Cardiac fibroblast (primary cell): ENCODE measurements around the gene ZNF821.
"Not testable (repeated sequence)": the region's sequence is repeated elsewhere in the genome, so short reads cannot be mapped to it uniquely, and the experiment has no call there.

Experiments
- DNase-seq, 2 donors: peaks; one replicate each; pipeline versions ENCODE4 v3.0.0 to v3.0.0-alpha.2; 2010; ENCODE audit warnings: low read depth in 2 of 2
- H3K4me3 ChIP-seq, 2 donors: replicated peaks in 1 of 2; 1 replicate in 1 of 2; 2 replicates in 1 of 2; pipeline ENCODE4 v1.5.1; 2011; ENCODE audit warnings: low read depth in 2 of 2, low read length in 2 of 2, mild to moderate bottlenecking in 2 of 2, moderate library complexity in 1 of 2
- TF ChIP-seq, protein P1 (sequence below): IDR thresholded peaks from one replicate; pipeline ENCODE4 v1.5.1; 2011; ENCODE audit warnings: low read depth, mild to moderate bottlenecking, low read length, inconsistent platforms

Gene ZNF821

GRCh38 chr16:71846431-71846830, 37.6 kb downstream of the ZNF821 start:
- DNase-seq, result peak; percentile 23 to 29
- TF ChIP-seq, protein P1, sequence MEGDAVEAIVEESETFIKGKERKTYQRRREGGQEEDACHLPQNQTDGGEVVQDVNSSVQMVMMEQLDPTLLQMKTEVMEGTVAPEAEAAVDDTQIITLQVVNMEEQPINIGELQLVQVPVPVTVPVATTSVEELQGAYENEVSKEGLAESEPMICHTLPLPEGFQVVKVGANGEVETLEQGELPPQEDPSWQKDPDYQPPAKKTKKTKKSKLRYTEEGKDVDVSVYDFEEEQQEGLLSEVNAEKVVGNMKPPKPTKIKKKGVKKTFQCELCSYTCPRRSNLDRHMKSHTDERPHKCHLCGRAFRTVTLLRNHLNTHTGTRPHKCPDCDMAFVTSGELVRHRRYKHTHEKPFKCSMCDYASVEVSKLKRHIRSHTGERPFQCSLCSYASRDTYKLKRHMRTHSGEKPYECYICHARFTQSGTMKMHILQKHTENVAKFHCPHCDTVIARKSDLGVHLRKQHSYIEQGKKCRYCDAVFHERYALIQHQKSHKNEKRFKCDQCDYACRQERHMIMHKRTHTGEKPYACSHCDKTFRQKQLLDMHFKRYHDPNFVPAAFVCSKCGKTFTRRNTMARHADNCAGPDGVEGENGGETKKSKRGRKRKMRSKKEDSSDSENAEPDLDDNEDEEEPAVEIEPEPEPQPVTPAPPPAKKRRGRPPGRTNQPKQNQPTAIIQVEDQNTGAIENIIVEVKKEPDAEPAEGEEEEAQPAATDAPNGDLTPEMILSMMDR, result no peak
- H3K4me3 ChIP-seq, result peak overlapping the region; percentile 98 to 100

DNA sequence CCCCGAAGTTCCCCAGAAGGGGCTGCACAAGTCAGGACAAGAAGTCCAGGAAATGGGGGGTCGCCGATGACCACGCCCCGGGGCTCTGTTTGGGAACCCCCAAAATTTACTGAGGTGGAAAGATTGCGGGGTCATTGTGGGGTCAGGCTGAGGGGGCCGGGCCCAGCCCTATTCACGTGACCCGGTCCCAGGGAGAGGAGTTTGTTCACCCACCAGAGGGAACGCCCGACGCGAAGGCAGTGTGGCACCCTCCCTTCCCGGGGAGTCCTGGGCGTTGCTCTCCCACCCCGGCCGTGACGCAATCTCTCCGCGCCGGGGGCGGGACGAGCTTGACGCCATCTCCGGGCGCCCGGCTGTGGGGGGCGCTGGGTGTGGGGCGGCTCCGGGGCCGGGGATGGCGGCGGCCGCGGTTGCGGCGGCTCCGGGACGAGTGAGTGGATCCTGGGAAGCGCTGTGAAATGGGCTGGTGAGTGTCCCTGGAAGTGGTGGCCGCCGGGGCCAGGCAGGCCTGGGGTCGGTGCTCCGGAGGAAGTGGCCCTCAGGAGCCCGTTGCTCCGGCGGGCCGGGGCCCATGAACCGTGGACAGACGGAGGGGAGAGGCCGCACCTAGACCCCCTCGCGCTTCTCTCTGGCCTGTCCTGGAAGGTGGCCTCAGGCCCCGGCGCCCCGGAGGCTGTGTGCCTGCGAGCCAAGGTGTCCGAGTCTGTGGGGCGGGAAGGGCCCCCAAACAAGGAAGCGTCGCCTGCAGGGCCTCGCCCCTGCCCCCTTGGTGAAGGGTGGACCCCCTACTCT, 38.1 kb downstream of the ZNF821 start, which contains the start of gene ATXN1L:
ATXN1L (plus strand) TSS at position 338 of the 792 bp plus-strand sequence. CDS start 3,765 bp downstream, outside the sequence.
- TF ChIP-seq, protein P1, result no peak
- H3K4me3 ChIP-seq, result peak within 1 kb of the TSS; percentile 98 to 100
- peak; percentile 92 to 95 for DNase-seq

DNA sequence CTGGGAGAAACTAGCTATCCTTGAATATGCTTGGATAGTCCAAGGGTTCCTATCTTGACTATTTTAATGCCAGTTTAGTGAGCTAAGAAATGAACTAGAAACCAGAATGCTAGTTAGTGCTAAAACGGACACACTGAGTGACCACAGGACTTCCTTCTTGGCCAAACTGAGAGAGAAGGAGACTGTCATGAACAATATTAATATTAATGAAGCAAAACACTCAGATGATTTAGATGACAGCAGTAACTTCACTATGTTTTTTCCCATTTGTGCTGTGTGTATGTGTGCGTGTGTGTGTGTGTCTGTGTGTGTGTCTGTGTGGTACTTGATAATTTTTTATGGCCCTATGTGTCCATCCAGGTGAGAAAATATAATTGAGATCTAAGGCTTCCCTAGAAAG, 40.4 kb downstream of the ZNF821 start:
- TF ChIP-seq, protein P1, result no peak
- DNase-seq, result no peak
- H3K4me3 ChIP-seq, result no peak overlapping the region

DNA sequence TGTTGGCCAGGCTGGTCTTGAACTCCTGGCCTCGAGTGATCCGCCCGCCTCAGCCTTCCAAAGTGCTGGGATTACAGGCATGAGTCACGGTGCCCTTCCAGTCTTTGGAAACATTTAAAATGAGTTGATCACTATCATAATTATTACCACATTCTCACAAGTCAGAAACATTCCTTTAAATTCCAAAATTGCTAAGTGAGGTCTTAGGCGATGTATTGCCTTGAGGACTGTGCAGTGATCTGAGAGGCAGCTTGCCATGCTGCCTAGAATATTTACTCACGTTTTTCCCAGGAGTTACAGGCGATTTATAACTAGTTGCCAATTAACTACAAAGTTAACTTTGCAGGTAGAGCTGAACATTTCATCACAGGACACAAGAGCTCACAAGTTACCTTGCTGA, 43.9 kb downstream of the ZNF821 start:
- no peak overlapping the region for H3K4me3 ChIP-seq
- TF ChIP-seq, protein P1, result no peak
- peak; percentile 6 to 12 for DNase-seq

DNA sequence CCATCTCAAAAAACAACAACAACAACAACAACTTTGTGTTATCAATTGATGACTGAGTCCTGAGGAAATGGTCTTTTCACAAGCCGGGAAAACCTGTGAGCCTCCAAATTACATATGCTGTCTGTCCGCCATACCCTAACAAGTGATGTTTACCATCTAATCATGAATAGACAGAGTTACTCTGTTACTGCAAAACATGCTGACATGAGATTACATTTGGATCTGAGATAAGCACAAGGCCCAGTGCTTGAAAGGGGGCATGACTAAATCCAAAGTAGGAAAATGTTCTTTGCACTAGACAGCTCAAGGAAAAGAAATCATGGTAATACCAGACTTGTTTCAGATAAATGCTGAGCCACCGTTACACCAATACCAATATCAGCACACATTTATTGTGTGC, 46.8 kb downstream of the ZNF821 start:
- no peak for DNase-seq
- H3K4me3 ChIP-seq, result no peak overlapping the region
- TF ChIP-seq, protein P1, result no peak

GRCh38 chr16:71834291-71834690, 49.7 kb downstream of the ZNF821 start:
- no peak for DNase-seq
- TF ChIP-seq, protein P1, result no peak
- H3K4me3 ChIP-seq, result no peak overlapping the region

DNA sequence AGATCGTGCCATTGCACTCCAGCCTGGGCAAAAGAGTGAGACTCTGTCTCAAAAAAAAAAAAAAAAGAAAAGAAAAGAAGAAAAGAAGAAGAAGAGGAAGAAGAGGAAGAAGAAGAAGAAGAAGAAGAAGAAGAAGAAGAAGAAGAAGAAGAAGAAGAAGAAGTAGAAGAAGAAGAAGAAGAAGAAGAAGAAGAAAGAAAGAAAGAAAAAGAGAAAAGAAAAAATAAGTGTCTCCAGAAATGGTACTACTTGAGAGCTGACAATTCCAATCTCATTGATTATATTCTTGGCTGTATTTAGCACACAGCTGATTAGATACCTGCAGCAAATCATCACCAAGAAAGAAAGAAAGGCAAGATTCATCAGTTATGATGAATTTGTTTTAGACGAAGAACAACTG, 51.9 kb downstream of the ZNF821 start:
- H3K4me3 ChIP-seq, DNase-seq: not testable (repeated sequence)

DNA sequence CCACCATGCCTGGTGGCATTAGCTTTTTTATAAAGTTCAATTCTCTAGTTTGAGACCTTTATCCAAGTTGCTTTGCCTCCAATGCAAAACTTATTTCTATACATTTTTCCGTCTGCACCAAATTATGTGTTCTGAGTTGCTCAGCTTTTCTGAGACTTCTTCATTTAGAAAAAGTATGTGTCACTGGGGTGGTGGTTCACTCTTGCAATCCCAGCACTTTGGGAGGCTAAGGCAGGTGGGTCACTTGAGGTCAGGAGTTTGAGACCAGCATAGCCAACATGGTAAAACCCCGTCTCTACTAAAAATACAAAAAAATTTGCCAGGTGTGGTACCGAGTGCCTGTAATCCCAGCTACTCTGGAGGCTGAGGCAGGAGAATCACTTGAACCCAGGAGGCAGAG, 52.3 kb downstream of the ZNF821 start:
- H3K4me3 ChIP-seq, DNase-seq: not testable (repeated sequence)
